A549 treated with CORT108297 at 1 μM for 4 hours (cell line): ENCODE data around the gene MT1A. TPM values are rescaled to one million over a fixed set of nuclear protein-coding genes. Genes with fewer than 3 reads are reported as not detected.

Experiments used
- total RNA-seq: library from RNA; stranded (reverse); fragments of 200-300 nt; extraction: Qiagen RNA extraction; gene quantifications from 5 replicates; pipeline ENCODE4 v1.2.3, GENCODE V29; 2022

The MT1A gene
- 17.2 to 22.0 TPM (median 18.8 TPM) in 5 replicates for total RNA-seq

DNA sequence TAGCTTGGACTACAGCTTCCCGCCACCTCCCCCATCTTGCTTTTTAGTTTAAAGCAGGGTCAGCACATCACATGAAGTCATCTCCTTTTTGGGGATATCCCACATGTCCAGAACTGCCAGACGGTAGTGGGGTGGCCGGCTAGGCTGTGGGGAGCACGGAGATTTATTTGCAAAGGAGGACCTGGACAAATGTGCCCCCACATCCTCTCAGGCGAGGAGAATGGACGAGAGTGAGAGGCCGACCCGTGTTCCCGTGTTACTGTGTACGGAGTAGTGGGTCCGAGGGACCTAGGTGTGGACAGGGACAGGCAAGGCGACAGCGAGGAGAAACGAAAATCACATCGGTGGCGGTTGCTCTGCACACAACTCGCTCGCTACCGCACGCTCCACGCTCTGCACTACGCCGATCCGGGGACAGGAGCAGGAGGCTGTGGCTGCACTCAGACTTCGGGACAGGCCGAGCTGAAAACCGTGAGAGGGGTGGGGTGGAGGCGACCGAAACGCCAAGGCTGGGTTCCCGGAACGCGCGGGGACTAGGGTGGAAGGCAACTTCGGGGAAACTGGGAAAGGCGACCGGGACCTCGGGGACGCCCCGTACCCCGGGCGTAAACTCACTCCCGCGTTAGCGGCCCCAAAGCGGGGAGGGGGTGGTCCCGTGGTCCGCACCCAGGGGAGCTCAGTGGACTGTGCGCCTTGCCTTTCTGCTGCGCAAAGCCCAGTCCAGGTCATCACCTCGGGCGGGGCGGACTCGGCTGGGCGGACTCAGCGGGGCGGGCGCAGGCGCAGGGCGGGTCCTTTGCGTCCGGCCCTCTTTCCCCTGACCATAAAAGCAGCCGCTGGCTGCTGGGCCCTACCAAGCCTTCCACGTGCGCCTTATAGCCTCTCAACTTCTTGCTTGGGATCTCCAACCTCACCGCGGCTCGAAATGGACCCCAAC lies at the start of gene MT1A:
MT1A (plus strand) TSS at position 853 of the 937 bp plus-strand sequence; CDS start at position 926, 73 bp downstream.

DNA sequence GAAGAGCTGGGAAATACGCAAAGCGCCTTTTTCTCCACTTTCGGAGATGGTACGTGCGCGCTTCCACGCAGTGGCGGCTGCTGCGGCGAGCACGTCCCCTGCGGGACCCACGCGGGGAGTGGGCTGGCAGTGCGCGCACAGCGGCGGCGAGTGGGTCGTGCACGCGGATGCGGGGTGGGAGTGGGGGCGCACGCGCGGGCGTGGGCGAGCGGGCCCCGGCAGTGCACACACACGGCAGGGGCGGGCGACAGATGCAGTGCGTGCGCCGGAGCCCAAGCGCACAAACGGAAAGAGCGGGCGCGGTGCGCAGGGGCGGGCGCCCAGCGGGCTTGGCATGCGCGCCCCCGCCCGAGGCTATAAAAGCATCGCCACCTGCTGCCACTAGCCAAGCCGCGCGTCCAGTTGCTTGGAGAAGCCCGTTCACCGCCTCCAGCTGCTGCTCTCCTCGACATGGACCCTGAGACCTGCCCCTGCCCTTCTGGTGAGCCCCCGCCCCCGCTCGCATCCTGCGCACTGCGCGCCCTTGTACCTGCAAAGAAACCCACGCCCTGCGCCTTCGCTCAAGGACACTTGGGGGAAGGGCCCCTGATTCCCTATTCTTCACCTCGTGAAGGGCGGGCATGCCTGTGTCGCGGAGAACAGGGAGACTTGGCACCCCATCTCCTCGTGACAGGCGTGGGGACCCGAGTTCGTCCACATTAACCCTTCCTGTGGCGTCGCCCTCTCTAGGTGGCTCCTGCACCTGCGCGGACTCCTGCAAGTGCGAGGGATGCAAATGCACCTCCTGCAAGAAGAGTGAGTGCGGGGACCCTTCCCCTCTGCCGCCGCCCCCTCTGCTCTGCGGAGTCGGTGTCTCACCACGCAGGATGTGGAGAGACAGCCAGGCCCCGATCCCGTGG lies 49.1 kb upstream of the MT1A start, which contains the start of gene MT3:
MT3 (plus strand) TSS at position 388 of the 899 bp plus-strand sequence; CDS start at position 451, 63 bp downstream.

DNA sequence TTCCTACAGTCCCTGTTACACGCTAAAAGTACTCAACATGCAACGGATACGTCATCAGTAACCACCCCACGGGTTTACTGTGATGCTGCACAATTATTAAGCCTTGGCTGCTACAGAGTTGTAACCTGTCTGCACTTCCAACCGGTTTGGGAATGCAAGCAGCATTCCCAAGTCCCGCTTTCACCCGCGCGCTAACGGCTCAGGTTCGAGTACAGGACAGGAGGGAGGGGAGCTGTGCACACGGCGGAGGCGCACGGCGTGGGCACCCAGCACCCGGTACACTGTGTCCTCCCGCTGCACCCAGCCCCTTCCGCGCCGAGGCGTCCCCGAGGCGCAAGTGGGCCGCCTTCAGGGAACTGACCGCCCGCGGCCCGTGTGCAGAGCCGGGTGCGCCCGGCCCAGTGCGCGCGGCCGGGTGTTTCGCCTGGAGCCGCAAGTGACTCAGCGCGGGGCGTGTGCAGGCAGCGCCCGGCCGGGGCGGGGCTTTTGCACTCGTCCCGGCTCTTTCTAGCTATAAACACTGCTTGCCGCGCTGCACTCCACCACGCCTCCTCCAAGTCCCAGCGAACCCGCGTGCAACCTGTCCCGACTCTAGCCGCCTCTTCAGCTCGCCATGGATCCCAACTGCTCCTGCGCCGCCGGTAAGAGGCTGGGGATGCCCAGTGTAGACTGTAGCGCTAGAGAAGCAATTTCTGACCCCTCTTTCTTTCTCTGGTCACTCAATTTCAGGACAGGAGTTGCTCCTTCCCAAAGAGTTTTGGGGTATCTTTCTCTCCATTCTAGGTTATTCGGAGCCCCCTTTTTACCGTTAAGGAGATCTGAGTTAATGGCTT lies 30.2 kb upstream of the MT1A start, which contains the start of gene MT2A:
MT2A (plus strand) TSS at position 542 of the 833 bp plus-strand sequence; CDS start at position 614, 72 bp downstream.

DNA sequence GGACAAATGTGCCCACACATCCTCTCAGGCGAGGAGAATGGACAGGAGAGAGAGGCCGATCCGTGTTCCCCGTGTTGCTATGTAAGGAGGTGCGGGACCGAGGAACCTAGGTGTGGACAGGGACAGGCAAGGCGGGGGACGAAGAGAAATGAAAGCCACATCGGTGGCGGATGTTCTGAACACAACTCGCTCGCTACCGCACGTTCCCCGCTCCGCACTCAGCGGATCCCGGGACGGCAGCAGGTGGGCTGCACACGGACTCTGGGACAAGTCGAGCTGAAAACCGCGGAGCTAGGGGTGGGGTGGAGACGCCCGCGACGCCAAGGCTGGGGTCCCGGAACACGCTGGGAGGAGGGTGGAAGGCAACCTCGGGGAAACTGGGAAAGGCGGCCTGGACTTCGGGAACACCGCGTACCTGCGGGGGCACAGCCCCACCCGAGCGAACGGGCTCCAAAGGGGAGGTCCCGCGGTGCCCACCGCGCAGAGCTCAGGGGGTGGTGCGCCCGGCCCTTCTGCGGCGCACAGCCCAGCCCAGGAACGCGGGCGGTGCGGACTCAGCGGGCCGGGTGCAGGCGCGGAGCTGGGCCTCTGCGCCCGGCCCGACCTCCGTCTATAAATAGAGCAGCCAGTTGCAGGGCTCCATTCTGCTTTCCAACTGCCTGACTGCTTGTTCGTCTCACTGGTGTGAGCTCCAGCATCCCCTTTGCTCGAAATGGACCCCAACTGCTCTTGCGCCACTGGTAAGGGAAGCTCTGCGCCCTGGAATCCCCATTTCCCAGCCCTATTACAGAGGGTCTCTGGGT lies 13.1 kb upstream of the MT1A start, which contains the start of gene MT1E:
MT1E (plus strand) TSS at position 642 of the 803 bp plus-strand sequence; CDS start at position 713, 71 bp downstream.

DNA sequence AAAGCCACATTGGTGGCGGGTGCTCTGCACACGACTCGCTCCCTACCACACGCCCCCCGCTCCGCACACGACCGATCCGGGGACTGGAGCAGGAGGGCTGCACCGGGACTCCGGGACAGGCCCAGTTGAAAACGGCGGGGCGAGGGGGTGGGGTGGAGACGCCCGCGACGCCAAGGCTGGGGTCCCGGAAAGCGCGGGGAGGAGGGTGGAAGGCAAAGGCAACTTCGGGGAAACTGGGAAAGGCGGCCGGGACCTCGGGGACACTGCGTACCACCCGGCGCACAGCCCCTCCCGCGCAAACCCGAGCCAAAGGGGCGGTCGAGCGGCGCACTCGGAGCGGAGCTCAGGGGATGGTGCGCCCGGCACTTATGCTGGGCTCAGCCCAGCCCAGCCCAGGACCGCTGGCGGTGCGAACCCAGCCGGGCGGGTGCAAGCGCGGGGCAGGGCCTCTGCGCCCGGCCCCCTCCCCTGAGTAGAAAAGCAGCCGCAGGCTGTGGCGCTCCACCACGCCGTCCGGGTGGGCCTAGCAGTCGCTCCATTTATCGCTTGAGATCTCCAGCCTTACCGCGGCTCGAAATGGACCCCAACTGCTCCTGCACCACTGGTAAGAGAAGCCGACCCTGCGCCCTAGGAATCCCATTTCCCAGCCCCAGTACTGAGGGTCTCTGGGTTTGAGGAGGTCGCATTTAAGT lies 6.2 kb upstream of the MT1A start, which contains the start of gene MT1M:
MT1M (plus strand) TSS at position 504 of the 692 bp plus-strand sequence; CDS start at position 577, 73 bp downstream.

DNA sequence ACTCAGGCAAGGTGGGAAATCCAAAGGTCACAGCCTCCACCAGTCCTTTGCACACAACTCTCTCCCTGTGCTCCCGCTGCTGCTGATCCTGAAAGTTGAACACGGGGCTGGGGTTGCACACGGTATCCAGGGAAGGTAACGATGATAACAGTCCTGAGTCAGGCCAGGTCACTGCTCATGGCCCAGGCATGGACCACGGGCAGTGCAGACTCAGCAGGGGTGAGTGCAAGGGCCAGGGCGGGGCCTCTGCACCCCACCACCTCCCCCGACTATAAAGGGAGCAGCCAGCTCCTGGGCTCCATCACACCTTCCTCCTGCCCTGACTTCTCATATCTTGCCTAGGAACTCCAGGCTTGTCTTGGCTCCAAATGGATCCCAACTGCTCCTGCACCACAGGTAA lies 13.1 kb downstream of the MT1A start, which contains the start of gene MT1B:
MT1B (plus strand) TSS at position 301 of the 400 bp plus-strand sequence; CDS start at position 369, 68 bp downstream.

DNA sequence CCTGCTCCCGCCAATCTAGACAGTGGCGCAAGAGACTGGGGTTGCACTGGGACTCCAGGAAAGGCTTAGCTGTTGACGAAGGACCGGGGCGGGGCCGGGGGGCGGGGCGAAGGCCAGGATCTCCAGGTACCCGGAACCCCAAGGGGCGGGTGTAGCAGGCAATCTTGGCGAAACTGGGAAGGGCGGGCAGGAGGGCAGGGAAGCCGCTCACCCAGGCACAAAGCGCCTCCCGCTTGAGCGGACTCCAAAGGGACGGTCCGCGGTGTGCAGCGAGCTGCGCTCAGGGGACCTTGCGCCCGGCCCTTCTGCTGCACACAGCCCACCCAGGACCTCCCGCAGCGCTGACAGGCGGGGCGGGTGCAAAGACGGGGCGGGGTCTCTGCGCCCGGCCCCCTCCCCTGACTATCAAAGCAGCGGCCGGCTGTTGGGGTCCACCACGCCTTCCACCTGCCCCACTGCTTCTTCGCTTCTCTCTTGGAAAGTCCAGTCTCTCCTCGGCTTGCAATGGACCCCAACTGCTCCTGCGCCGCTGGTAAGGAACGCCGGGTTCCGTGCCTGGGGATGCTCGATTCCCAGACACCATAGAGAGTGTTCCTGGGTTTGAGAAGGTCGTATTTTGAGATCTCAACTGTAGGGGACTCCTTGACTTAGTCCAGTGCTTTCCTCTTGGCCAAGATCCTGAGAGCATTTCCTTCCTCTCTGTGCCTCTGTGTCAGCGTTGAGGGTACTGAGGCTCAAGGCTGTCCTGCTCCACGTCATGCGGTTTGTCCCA lies 19.3 kb downstream of the MT1A start, which contains the start of gene MT1F:
MT1F (plus strand) TSS at position 405 of the 772 bp plus-strand sequence; CDS start at position 505, 100 bp downstream.

DNA sequence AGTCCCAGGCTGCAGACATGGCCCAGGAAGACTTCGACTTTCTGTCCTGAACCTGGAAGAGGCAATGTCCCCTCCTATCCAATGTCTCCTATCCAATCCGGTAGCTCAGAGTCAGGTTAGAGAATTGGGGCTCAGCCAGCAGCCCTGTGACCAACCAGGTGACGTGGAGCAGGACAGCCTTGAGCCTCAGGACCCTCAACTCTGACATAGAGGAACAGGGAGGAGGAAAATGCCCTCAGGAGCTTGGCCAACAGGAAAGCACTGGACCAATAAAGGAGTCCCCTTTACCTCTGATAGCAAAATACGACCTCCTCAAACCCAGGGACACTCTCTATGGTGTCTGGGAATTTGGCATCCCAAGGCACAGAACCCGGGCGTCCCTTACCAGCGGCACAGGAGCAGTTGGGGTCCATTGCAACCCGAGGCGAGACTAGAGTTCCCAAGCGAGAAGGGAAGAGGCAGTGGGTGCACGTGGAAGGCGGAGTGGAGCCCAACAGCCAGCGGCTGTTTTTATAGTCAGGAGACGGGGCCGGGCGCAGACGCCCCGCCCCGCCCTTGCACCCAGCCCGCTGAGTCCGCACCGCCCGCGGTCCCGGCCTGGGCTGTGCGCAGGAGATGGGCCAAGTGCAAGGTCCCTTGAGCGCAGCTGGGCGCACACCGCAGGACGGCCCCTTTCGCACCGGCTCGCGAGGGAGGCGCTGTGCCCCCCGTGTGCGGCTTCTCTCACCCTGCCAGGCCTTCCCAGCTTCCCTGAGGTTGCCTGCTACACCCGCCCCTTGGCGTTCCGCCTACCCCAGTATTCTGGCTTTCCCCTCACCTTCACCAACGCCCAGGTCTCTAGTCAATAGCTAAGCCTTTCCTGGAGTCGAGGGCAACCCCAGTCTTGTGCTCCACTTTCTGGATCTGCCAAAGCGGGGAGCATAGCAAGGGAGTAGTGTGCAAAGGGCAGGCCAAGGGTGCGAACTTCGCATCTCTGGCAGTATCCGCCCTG lies 29.4 kb downstream of the MT1A start, which contains the start of gene MT1G:
MT1G (minus strand) TSS at position 485 of the 991 bp plus-strand sequence; CDS start at position 413, 72 bp downstream.

DNA sequence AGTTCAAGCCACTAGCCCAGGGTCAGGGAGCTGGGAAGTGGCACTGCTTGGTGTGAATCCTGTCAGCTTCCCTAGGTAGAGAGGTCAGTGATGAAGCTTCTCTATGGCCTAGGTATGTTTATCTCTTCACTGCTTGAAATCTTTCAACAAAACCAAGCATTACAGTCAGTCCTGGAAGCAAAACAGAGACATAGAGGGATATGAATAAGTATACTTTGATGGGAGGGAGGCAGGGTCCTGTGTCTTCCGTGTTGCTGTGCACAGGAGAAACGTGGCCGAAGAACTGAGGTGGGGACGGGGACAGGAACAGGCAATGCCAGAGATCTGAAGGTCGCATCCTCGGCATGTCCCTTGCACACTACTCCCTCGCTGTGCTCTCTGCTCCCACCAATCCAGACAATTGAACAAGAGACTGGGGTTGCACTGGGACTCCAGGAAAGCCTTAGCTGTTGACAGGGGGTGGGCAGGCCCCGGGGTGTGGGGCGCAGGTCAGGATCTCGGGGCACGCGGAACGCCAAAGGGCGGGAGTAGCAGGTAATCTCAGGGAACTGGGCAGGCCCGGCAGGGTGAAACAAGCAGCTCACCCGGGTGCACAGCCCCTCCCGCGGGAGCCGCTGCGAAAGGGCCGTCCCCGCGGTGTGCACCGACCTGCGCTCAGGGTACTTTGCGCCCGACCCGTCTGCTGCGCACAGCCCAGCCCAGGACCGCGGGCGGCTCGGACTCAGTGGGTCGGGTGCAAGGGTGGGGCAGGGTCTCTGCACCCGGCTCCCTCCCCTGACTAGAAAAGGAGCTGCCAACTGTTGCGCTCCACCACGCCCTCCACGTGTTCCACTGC lies 30.8 kb downstream of the MT1A start, which contains the start of gene MT1H:
MT1H (plus strand) TSS at position 810 of the 835 bp plus-strand sequence. CDS start 71 bp downstream, outside the sequence.

DNA sequence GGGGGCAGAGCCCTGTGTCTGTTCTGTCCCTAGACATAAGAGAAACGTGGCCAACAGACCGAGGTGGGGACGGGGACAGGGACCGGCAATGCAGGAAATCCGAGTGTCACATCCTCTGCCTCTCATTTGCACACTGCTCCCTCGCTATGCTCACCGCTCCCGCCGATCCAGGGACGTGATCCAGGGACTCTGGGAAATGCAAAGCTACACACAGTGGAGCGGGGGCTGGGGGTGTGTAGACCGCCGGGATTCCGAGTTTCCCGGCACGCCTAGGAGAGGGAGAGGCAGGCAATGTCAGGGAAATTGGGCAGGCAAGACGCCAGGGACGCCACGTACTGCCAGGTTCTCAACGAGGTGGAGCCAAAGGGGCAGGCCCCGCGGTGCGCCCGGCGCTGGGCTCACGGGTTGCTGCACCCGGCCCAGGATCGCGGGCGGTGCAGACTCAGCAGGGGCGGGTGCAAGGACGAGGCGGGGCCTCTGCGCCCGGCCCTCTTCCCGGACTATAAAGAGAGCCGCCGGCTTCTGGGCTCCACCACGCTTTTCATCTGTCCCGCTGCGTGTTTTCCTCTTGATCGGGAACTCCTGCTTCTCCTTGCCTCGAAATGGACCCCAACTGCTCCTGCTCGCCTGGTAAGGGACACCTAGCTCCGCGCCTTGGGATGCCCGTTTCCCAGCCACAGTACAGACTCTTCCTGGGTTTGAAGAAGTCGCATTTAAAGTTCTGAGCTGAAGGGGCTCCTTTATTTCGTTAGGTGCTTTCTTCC lies 43.7 kb downstream of the MT1A start, which contains the start of gene MT1X:
MT1X (plus strand) TSS at position 532 of the 764 bp plus-strand sequence; CDS start at position 603, 71 bp downstream.

Other genes starting within 250 kb of the MT1A start
- gene AMFR, start 213.1 kb upstream of the MT1A start, total RNA-seq, result 57.4 to 72.4 TPM (median 64.9 TPM) in 5 replicates
- gene NUDT21, start 187.3 kb upstream of the MT1A start, total RNA-seq, result 94.5 to 123 TPM (median 114 TPM) in 5 replicates
- gene OGFOD1, start 187.1 kb upstream of the MT1A start, total RNA-seq, result 67.4 to 106 TPM (median 73.5 TPM) in 5 replicates
- gene BBS2, start 118.6 kb upstream of the MT1A start, total RNA-seq, result 15.9 to 24.3 TPM (median 18.7 TPM) in 5 replicates
- gene MT4, start 73.6 kb upstream of the MT1A start, total RNA-seq, result not detected in 5 replicates
- 0.28 to 0.43 TPM in 2 of 5 replicates, not detected in the others for gene MT3, start 49.1 kb upstream of the MT1A start, total RNA-seq
- 843 to 1,140 TPM (median 930 TPM) in 5 replicates for gene MT2A, start 30.1 kb upstream of the MT1A start, total RNA-seq
- not detected in 5 replicates for gene MT1E, start 12.9 kb upstream of the MT1A start, total RNA-seq
- gene MT1M, start 6.0 kb upstream of the MT1A start, total RNA-seq, result not detected in 5 replicates
- 0.30 TPM in 1 of 5 replicates, not detected in the others for gene MT1B, start 13.2 kb downstream of the MT1A start, total RNA-seq
- gene MT1F, start 19.3 kb downstream of the MT1A start, total RNA-seq, result 11.8 to 21.5 TPM (median 13.0 TPM) in 5 replicates
- not detected in 5 replicates for gene MT1G, start 29.4 kb downstream of the MT1A start, total RNA-seq
- gene MT1H, start 31.1 kb downstream of the MT1A start, total RNA-seq, result not detected in 5 replicates
- 213 to 332 TPM (median 241 TPM) in 5 replicates for gene MT1X, start 43.8 kb downstream of the MT1A start, total RNA-seq
- gene NUP93, start 91.5 kb downstream of the MT1A start, total RNA-seq, result 87.0 to 104 TPM (median 101 TPM) in 5 replicates
- gene SLC12A3, start 226.5 kb downstream of the MT1A start, total RNA-seq, result 0.02 TPM in 1 of 5 replicates, not detected in the others